Ishikawa (cell line): Measurements from ENCODE around the gene HACD1.

Experiments used
- CREB1 ChIP-seq: IDR thresholded peaks from 2 replicates; pipeline ENCODE4 v1.6.1; 2012; ENCODE audit warnings: low read depth
- EGR1 ChIP-seq: IDR thresholded peaks from 2 replicates; pipeline ENCODE4 v1.6.1; 2012
- EP300 ChIP-seq: IDR thresholded peaks from 2 replicates; pipeline ENCODE4 v1.6.1; 2012; ENCODE audit warnings: borderline replicate concordance
- FOXM1 ChIP-seq: IDR thresholded peaks from 2 replicates; pipeline ENCODE4 v1.6.1; 2012; ENCODE audit warnings: low read depth, borderline replicate concordance
- NFIC ChIP-seq: IDR thresholded peaks from 2 replicates; pipeline ENCODE4 v1.6.1; 2012
- RAD21 ChIP-seq: IDR thresholded peaks from 2 replicates; pipeline ENCODE4 v1.6.1; 2012; ENCODE audit warnings: low read depth
- TAF1 ChIP-seq: IDR thresholded peaks from 2 replicates; pipeline ENCODE4 v1.6.1; 2012; ENCODE audit warnings: low read depth, mild to moderate bottlenecking
- TCF12 ChIP-seq: IDR thresholded peaks from 2 replicates; pipeline ENCODE4 v1.6.1; 2012; ENCODE audit warnings: low read depth
- TEAD4 ChIP-seq: IDR thresholded peaks from 2 replicates; pipeline ENCODE4 v1.6.1; 2012
- USF1 ChIP-seq: IDR thresholded peaks from 2 replicates; pipeline ENCODE4 v1.6.1; 2012
- YY1 ChIP-seq: IDR thresholded peaks from 2 replicates; pipeline ENCODE4 v1.6.1; 2012; ENCODE audit warnings: low read depth
- ZBTB7A ChIP-seq: IDR thresholded peaks from 2 replicates; pipeline ENCODE4 v1.6.1; 2012; ENCODE audit warnings: low read depth
- TF ChIP-seq, protein P1 (sequence below): IDR thresholded peaks from 2 replicates; pipeline ENCODE4 v1.6.1; 2012
- TF ChIP-seq, protein P2 (sequence below): IDR thresholded peaks from 2 replicates; pipeline ENCODE4 v1.6.1; 2012; ENCODE audit warnings: low read depth, mild to moderate bottlenecking

DNA sequence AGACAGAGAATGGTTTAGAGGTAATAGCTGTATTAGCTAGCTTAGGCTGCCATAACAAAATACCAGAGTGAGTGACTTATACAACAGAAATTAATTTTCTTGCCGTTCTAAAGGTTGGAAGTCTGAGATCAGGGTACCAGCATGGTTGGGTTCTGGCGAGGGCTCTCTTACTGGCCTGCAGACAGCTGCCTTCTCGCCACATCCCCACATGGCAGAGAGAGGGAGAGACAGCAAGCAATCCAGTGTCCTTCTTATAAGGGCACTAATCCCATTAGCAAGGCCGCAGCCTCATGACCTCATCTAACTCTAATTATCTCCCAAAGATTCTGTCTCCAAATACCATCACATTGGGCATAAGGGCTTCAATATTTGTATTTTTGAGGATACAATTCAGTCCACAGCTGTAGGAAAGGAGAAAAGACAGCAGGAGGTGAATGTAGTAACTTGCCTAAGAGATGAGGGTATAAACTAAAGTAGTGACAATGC is 23.2 kb upstream of the HACD1 start:
- TF ChIP-seq EP300 (no peak), TAF1 (no peak), CREB1 (no peak), TEAD4 (no peak), TCF12 (no peak), YY1 (no peak), RAD21 (no peak), USF1 (no peak), EGR1 (no peak), FOXM1 (no peak), NFIC (no peak), ZBTB7A (no peak)
- TF ChIP-seq, protein P1, sequence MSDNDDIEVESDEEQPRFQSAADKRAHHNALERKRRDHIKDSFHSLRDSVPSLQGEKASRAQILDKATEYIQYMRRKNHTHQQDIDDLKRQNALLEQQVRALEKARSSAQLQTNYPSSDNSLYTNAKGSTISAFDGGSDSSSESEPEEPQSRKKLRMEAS: no peak
- TF ChIP-seq, protein P2, sequence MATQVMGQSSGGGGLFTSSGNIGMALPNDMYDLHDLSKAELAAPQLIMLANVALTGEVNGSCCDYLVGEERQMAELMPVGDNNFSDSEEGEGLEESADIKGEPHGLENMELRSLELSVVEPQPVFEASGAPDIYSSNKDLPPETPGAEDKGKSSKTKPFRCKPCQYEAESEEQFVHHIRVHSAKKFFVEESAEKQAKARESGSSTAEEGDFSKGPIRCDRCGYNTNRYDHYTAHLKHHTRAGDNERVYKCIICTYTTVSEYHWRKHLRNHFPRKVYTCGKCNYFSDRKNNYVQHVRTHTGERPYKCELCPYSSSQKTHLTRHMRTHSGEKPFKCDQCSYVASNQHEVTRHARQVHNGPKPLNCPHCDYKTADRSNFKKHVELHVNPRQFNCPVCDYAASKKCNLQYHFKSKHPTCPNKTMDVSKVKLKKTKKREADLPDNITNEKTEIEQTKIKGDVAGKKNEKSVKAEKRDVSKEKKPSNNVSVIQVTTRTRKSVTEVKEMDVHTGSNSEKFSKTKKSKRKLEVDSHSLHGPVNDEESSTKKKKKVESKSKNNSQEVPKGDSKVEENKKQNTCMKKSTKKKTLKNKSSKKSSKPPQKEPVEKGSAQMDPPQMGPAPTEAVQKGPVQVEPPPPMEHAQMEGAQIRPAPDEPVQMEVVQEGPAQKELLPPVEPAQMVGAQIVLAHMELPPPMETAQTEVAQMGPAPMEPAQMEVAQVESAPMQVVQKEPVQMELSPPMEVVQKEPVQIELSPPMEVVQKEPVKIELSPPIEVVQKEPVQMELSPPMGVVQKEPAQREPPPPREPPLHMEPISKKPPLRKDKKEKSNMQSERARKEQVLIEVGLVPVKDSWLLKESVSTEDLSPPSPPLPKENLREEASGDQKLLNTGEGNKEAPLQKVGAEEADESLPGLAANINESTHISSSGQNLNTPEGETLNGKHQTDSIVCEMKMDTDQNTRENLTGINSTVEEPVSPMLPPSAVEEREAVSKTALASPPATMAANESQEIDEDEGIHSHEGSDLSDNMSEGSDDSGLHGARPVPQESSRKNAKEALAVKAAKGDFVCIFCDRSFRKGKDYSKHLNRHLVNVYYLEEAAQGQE: no peak
